Fibroblast of skin of right biceps (primary cell): ENCODE measurements around the gene PI4KA.

Experiments used
- DNase-seq: peaks from one replicate; pipeline ENCODE4 v3.0.0-alpha.2; 2013

The PI4KA gene

GRCh38 chr22:20814221-20814808 lies 44.3 kb downstream of the PI4KA start:
- no peak for DNase-seq

- no peak for DNase-seq
Observed at GRCh38 chr22:20813056-20813455, 45.6 kb downstream of the PI4KA start.

GRCh38 chr22:20811971-20812660 lies 46.5 kb downstream of the PI4KA start:
- no peak for DNase-seq

GRCh38 chr22:20811171-20811570 lies 47.4 kb downstream of the PI4KA start:
- DNase-seq = no peak

GRCh38 chr22:20810645-20811044 lies 48.0 kb downstream of the PI4KA start:
- DNase-seq = no peak

GRCh38 chr22:20809538-20810185 lies 48.9 kb downstream of the PI4KA start:
- no peak for DNase-seq

- DNase-seq = no peak
Observed at GRCh38 chr22:20808844-20809243, 49.8 kb downstream of the PI4KA start.

- peak; percentile 94 for DNase-seq
Observed at GRCh38 chr22:20807315-20807752, 51.3 kb downstream of the PI4KA start.

- peak; percentile 57 for DNase-seq
Observed at GRCh38 chr22:20805972-20806471, 52.6 kb downstream of the PI4KA start.

GRCh38 chr22:20804650-20805049 lies 54.0 kb downstream of the PI4KA start:
- no peak for DNase-seq

GRCh38 chr22:20803696-20804324 lies 54.8 kb downstream of the PI4KA start:
- peak; percentile 39 for DNase-seq

- no peak for DNase-seq
Observed at GRCh38 chr22:20802922-20803553, 55.6 kb downstream of the PI4KA start.

GRCh38 chr22:20802452-20802851 lies 56.2 kb downstream of the PI4KA start:
- DNase-seq = no peak

GRCh38 chr22:20799449-20799848 lies 59.2 kb downstream of the PI4KA start:
- no peak for DNase-seq

GRCh38 chr22:20798974-20799373 lies 59.6 kb downstream of the PI4KA start:
- no peak for DNase-seq

GRCh38 chr22:20798218-20798617 lies 60.4 kb downstream of the PI4KA start:
- no peak for DNase-seq

- no peak for DNase-seq
Observed at GRCh38 chr22:20796731-20797130, 61.9 kb downstream of the PI4KA start.

- no peak for DNase-seq
Observed at GRCh38 chr22:20794650-20795413, 63.8 kb downstream of the PI4KA start.

GRCh38 chr22:20793748-20794649 lies 64.6 kb downstream of the PI4KA start:
- DNase-seq = no peak

GRCh38 chr22:20792966-20793728 lies 65.5 kb downstream of the PI4KA start:
- DNase-seq = peak; percentile 26
